ENCODE measurements around the gene TGFBR1. TPM values are rescaled to one million over a fixed set of nuclear protein-coding genes. Genes with fewer than 3 reads are reported as not detected.

The TGFBR1 gene
- total RNA-seq, 1 donor from 2014 or later = 138 TPM

DNA sequence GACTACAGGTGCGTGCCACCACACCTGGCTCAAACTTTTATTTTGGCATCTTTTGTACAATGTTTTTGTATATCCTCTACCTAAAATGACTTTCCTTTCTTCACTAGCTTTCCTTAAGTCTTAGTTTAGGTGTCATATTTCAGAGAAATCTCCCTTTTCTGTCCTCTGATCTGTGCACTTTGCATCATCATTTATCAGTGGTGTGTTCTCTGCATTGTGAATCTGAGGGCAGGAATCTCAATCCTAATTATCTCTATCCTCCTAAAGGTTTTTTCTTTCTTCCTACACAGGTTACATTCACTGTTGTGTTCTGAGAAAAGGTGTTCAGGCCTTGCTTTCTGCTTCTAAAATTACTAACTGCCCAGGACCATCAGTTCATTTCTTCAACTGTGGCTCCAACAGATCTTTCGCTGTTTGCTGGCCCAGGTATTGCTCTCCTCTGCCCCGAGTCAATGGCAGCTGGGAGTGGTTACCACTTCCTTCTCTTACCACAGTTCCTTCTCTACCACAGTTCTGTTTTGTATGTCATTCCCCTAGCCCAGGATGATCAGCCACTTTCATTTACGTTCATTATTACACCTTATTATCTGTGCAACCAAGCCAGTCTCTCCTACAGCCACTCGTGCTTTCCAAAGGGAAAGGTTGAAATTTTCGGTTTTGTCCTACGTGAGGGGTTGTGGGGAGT, 14.0 kb downstream of the TGFBR1 start:
- Histone ChIP-seq H3K4me3 (no peak overlapping the region), H3K4me2 (no peak overlapping the region), H3K27ac (no peak overlapping the region), H4K20me1 (ENCODE audit: low read depth) (peaks cover 97% of the 10 kb centered on the region), H3K36me3 (no peaks in the 10 kb centered on the region), H3F3A (ENCODE audit: low read depth) (peaks cover 23% of the 10 kb centered on the region), H3K27me3 (no peaks in the 10 kb centered on the region), H3K79me2 (ENCODE audit: low read depth) (peaks cover 100% of the 10 kb centered on the region), H3K9me3 (ENCODE audit: low read depth) (no peaks in the 10 kb centered on the region), H3K4me1 (peaks cover 32% of the 10 kb centered on the region), H2AFZ (replicated peaks) (no peak overlapping the region), H3K9ac (no peak overlapping the region)
- Mint-ChIP-seq H3K4me1 (peaks cover 4% of the 10 kb centered on the region), H3K4me3 (no peak overlapping the region), H3K36me3 (peaks cover 43% of the 10 kb centered on the region), H3K9me3 (peaks cover 47% of the 10 kb centered on the region), H3K27me3 (ENCODE audit: insufficient read depth, low read depth) (no peaks in the 10 kb centered on the region), H3K27ac (no peak overlapping the region)
- no peak for TF ChIP-seq EZH2 (IDR thresholded peaks at IDR 0.05)
- TF ChIP-seq, protein P1, sequence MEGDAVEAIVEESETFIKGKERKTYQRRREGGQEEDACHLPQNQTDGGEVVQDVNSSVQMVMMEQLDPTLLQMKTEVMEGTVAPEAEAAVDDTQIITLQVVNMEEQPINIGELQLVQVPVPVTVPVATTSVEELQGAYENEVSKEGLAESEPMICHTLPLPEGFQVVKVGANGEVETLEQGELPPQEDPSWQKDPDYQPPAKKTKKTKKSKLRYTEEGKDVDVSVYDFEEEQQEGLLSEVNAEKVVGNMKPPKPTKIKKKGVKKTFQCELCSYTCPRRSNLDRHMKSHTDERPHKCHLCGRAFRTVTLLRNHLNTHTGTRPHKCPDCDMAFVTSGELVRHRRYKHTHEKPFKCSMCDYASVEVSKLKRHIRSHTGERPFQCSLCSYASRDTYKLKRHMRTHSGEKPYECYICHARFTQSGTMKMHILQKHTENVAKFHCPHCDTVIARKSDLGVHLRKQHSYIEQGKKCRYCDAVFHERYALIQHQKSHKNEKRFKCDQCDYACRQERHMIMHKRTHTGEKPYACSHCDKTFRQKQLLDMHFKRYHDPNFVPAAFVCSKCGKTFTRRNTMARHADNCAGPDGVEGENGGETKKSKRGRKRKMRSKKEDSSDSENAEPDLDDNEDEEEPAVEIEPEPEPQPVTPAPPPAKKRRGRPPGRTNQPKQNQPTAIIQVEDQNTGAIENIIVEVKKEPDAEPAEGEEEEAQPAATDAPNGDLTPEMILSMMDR (IDR thresholded peaks at IDR 0.05) = no peak
- no peak for TF ChIP-seq EZH2phosphoT487 (IDR thresholded peaks at IDR 0.05)
- DNase-seq (ENCODE audit: low spot score) = no peak

DNA sequence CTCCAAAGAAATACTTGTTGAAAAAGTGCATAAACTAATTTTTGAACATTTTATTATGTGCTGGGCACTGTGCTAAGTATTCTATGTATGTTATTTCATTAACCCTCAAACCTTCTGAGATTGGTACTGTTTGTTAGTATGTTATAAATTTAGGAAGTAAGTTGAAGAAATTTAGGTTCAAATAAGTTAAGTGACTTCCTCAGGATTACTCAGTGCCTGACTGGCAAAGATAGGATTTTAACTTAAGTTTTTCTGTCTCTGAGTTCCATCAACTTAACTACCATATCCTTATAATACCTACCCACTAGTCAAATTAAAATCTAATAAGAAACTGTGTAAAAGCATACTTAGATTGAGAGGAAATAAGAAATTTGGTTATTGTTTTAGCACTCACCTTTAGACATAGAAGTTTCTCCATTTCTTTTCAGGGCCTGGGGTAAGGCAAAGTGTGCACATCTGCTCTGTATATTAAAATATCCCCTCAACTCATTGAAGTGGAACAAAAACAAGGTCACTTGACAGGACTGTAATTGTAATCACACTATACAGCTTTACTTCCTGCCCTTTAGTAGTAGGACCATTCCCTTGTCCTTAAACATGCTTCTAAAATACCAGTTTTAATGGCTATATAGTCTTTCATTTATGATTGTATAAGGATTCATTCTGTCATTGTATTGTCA, 15.2 kb downstream of the TGFBR1 start:
- Histone ChIP-seq H3K4me1 (peaks cover 27% of the 10 kb centered on the region), H3K4me2 (no peak overlapping the region), H4K20me1 (ENCODE audit: low read depth) (peaks cover 88% of the 10 kb centered on the region), H3K9ac (no peak overlapping the region), H3K9me3 (ENCODE audit: low read depth) (no peaks in the 10 kb centered on the region), H3K27me3 (no peaks in the 10 kb centered on the region), H2AFZ (replicated peaks) (no peak overlapping the region), H3K36me3 (no peaks in the 10 kb centered on the region), H3F3A (ENCODE audit: low read depth) (peaks cover 15% of the 10 kb centered on the region), H3K27ac (no peak overlapping the region), H3K4me3 (no peak overlapping the region), H3K79me2 (ENCODE audit: low read depth) (peaks cover 100% of the 10 kb centered on the region)
- H3K36me3 Mint-ChIP-seq = peaks cover 46% of the 10 kb centered on the region
- H3K4me1 Mint-ChIP-seq = peaks cover 4% of the 10 kb centered on the region
- peaks cover 51% of the 10 kb centered on the region for H3K9me3 Mint-ChIP-seq
- H3K27me3 Mint-ChIP-seq (ENCODE audit: insufficient read depth, low read depth) = no peaks in the 10 kb centered on the region
- no peak for DNase-seq (ENCODE audit: low spot score)
- H3K4me3 Mint-ChIP-seq = no peak overlapping the region
- H3K27ac Mint-ChIP-seq = no peak overlapping the region
- TF ChIP-seq EZH2phosphoT487 (IDR thresholded peaks at IDR 0.05) (no peak), EZH2 (IDR thresholded peaks at IDR 0.05) (no peak)
- TF ChIP-seq, protein P1 (IDR thresholded peaks at IDR 0.05) = no peak

DNA sequence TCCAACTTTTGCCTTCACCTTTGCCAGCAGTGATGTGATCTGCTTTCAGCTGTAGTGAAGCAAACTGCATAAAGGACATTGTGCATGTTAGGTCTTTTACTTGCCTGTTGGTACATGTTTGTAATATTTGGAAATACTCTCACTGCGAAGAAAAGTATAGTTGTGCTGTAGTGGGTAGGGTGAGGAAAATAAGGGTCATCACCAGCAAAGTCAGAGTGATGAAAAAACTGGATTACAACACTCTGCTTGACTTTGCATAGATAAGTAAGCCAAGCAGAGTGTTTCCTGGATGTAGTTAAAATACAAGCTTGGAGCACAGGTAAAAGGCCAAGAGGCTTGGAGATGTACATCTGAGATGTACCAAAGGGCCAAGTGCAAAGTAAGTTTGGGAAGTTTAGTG, 16.7 kb downstream of the TGFBR1 start:
- Histone ChIP-seq H3F3A (ENCODE audit: low read depth) (peaks cover under 1% of the 10 kb centered on the region), H3K9ac (no peak overlapping the region), H3K36me3 (no peaks in the 10 kb centered on the region), H3K9me3 (ENCODE audit: low read depth) (no peaks in the 10 kb centered on the region), H2AFZ (replicated peaks) (no peak overlapping the region), H4K20me1 (ENCODE audit: low read depth) (peaks cover 74% of the 10 kb centered on the region), H3K4me2 (no peak overlapping the region), H3K27me3 (no peaks in the 10 kb centered on the region), H3K4me3 (no peak overlapping the region), H3K79me2 (ENCODE audit: low read depth) (peaks cover 100% of the 10 kb centered on the region), H3K27ac (no peak overlapping the region), H3K4me1 (peaks cover 12% of the 10 kb centered on the region)
- Mint-ChIP-seq H3K27me3 (ENCODE audit: insufficient read depth, low read depth) (no peaks in the 10 kb centered on the region), H3K27ac (no peak overlapping the region), H3K36me3 (peaks cover 49% of the 10 kb centered on the region), H3K4me3 (no peak overlapping the region), H3K4me1 (no peaks in the 10 kb centered on the region), H3K9me3 (peaks cover 55% of the 10 kb centered on the region)
- no peak for DNase-seq (ENCODE audit: low spot score)
- TF ChIP-seq, protein P1 (IDR thresholded peaks at IDR 0.05) = no peak
- TF ChIP-seq EZH2 (IDR thresholded peaks at IDR 0.05) = no peak
- no peak for TF ChIP-seq EZH2phosphoT487 (IDR thresholded peaks at IDR 0.05)
